Mesendoderm (in vitro differentiated cells): ENCODE measurements around the gene MAML1.

Experiments
- DNase-seq: peaks from one replicate; pipeline ENCODE4 v3.0.0; 2013
- H2AK5ac ChIP-seq: 2 replicates; pipeline ENCODE4 v1.6.1; 2013; ENCODE audit warnings: low read length, inconsistent platforms
- H2BK120ac ChIP-seq: 2 replicates; pipeline ENCODE4 v1.6.1; 2013; ENCODE audit warnings: low read depth, mild to moderate bottlenecking, low read length, moderate library complexity, mixed read lengths
- H2BK15ac ChIP-seq: replicated peaks from 2 replicates; pipeline ENCODE4 v1.6.1; 2013; ENCODE audit warnings: low read depth, mild to moderate bottlenecking, moderate library complexity
- H2BK5ac ChIP-seq: 2 replicates; pipeline ENCODE4 v1.6.1; 2013; ENCODE audit warnings: low read length, inconsistent platforms
- H3K18ac ChIP-seq: 2 replicates; pipeline ENCODE4 v1.6.1; 2013; ENCODE audit warnings: mild to moderate bottlenecking, low read length, mixed read lengths
- H3K23ac ChIP-seq: one replicate; pipeline ENCODE4 v1.6.1; 2013; ENCODE audit warnings: low read length
- H3K27ac ChIP-seq: 2 replicates; pipeline ENCODE4 v1.5.1; 2013; ENCODE audit warnings: low read depth, mild to moderate bottlenecking, inconsistent platforms, low read length, moderate library complexity
- H3K27me3 ChIP-seq: 2 replicates; pipeline ENCODE4 v1.6.1; 2013; ENCODE audit warnings: low read length, control low read depth, mild to moderate bottlenecking, inconsistent platforms; ENCODE audit not compliant: insufficient read depth, poor library complexity
- H3K36me3 ChIP-seq: 2 replicates; pipeline ENCODE4 v1.6.1; 2013; ENCODE audit warnings: low read length, inconsistent platforms; ENCODE audit not compliant: control insufficient read depth, insufficient read depth
- H3K4ac ChIP-seq: one replicate; pipeline ENCODE4 v1.6.1; 2013; ENCODE audit warnings: low read depth, mild to moderate bottlenecking, low read length, moderate library complexity
- H3K4me1 ChIP-seq: 2 replicates; pipeline ENCODE4 v1.6.1; 2013; ENCODE audit warnings: low read depth, low read length, inconsistent platforms; ENCODE audit not compliant: control insufficient read depth
- H3K4me2 ChIP-seq: 2 replicates; pipeline ENCODE4 v1.6.1; 2013; ENCODE audit warnings: low read length
- H3K4me3 ChIP-seq: 2 replicates; pipeline ENCODE4 v1.5.1; 2013; ENCODE audit warnings: mild to moderate bottlenecking, low read length
- H3K56ac ChIP-seq: one replicate; pipeline ENCODE4 v1.6.1; 2013; ENCODE audit warnings: low read length
- H3K79me1 ChIP-seq: 2 replicates; pipeline ENCODE4 v1.6.1; 2013; ENCODE audit warnings: low read length, inconsistent platforms
- H3K79me2 ChIP-seq: 2 replicates; pipeline ENCODE4 v1.6.1; 2013; ENCODE audit warnings: mild to moderate bottlenecking, low read length; ENCODE audit not compliant: control insufficient read depth, insufficient read depth
- H3K9ac ChIP-seq: 2 replicates; pipeline ENCODE4 v1.6.1; 2013; ENCODE audit warnings: low read length, inconsistent platforms
- H4K5ac ChIP-seq: one replicate; pipeline ENCODE4 v1.6.1; 2013; ENCODE audit warnings: low read length
- H4K8ac ChIP-seq: one replicate; pipeline ENCODE4 v1.6.1; 2013; ENCODE audit warnings: low read depth, mild to moderate bottlenecking, control low read depth, low read length, moderate library complexity
- WGBS: extraction: QIAGEN DNeasy Blood & Tissue Kit; methylation state at CpG from one replicate; pipeline ENCODE4 v1.1.7; 2013; ENCODE audit warnings: low lambda C conversion rate, missing lambda C conversion rate; ENCODE audit not compliant: insufficient coverage; ENCODE audit errors: extremely low coverage; 5-methylcytosine and 5-hydroxymethylcytosine counted together

Gene MAML1

DNA sequence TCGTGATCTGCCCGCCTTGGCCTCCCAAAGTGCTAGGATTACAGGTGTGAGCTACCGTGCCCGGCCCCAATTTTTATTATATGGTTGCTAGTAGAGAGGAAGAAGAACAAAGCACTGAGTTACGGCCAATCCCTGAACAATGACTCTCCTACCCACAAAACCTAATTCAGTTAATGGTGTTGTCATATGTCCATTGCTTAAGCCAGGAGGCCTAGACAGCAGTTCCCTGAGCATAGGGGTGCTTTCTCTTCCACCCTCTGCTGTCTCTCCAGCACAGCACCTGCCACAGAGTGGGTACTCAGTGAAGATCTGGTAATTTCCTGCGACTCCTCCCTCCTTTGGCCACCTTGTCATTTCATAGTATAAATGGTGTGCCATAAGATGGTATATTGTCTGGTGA lies 39.7 kb downstream of the MAML1 start:
- no peak overlapping the region for H4K8ac ChIP-seq
- no peak for DNase-seq
- no peak overlapping the region for H3K4me3 ChIP-seq
- H3K79me2 ChIP-seq: peaks cover 4% of the 10 kb centered on the region
- H3K27me3 ChIP-seq: no peaks in the 10 kb centered on the region
- no peak overlapping the region for H2BK5ac ChIP-seq
- H3K4me2 ChIP-seq: no peak overlapping the region
- no peak overlapping the region for H3K56ac ChIP-seq
- no peak overlapping the region for H3K9ac ChIP-seq
- H3K4ac ChIP-seq: no peak overlapping the region
- H3K36me3 ChIP-seq: peaks cover 17% of the 10 kb centered on the region
- H3K79me1 ChIP-seq: peaks cover 8% of the 10 kb centered on the region
- H3K18ac ChIP-seq: no peak overlapping the region
- H3K27ac ChIP-seq: no peak overlapping the region
- H4K5ac ChIP-seq: no peak overlapping the region
- no peaks in the 10 kb centered on the region for H3K4me1 ChIP-seq
- WGBS: no CpG with 5 or more reads among the region's 6 CpGs
- no peak overlapping the region for H2BK15ac ChIP-seq
- no peak overlapping the region for H3K23ac ChIP-seq
- no peak overlapping the region for H2AK5ac ChIP-seq
- H2BK120ac ChIP-seq: no peak overlapping the region

DNA sequence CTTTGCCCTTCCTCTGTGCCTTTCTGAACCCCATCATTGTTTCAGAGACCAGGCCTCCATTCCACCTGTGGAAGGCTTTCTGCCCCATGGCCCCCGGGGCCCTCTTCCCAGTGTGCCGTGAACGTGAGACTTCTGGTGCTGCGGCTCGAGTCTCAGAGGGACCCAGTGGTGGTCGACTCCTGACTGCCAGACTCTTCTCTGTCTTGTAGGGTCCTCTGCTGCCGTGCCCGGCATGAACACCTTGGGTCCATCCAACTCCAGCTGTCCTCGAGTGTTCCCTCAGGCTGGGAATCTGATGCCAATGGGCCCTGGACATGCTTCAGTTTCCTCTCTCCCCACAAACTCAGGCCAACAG lies 41.0 kb downstream of the MAML1 start:
- Histone ChIP-seq H3K27ac (no peak overlapping the region), H3K4me2 (no peak overlapping the region), H2AK5ac (no peak overlapping the region), H2BK120ac (no peak overlapping the region), H3K9ac (no peak overlapping the region), H3K79me2 (no peaks in the 10 kb centered on the region), H3K79me1 (peaks cover 5% of the 10 kb centered on the region), H2BK5ac (no peak overlapping the region), H4K8ac (no peak overlapping the region), H3K36me3 (peaks cover 18% of the 10 kb centered on the region), H3K4ac (no peak overlapping the region), H3K18ac (no peak overlapping the region), H3K23ac (no peak overlapping the region), H3K56ac (no peak overlapping the region), H4K5ac (no peak overlapping the region), H3K4me3 (no peak overlapping the region), H2BK15ac (no peak overlapping the region), H3K27me3 (no peaks in the 10 kb centered on the region), H3K4me1 (no peaks in the 10 kb centered on the region)
- no peak for DNase-seq
- no CpG with 5 or more reads among the region's 9 CpGs for WGBS

DNA sequence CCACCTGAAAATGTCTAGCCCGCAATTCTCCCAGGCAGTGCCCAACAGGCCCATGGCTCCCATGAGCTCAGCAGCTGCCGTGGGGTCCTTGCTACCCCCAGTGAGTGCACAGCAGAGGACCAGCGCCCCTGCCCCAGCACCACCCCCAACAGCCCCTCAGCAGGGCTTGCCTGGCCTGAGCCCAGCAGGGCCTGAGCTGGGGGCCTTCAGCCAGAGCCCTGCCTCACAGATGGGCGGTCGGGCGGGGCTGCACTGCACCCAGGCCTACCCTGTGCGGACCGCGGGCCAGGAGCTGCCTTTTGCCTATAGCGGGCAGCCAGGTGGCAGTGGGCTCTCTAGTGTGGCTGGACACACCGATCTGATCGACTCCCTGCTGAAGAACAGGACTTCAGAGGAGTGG lies 41.8 kb downstream of the MAML1 start:
- Histone ChIP-seq H2BK5ac (no peak overlapping the region), H3K9ac (no peak overlapping the region), H3K18ac (no peak overlapping the region), H3K79me1 (no peaks in the 10 kb centered on the region), H2BK15ac (no peak overlapping the region), H3K27ac (no peak overlapping the region), H2BK120ac (no peak overlapping the region), H2AK5ac (no peak overlapping the region), H3K4ac (no peak overlapping the region), H3K23ac (no peak overlapping the region), H3K36me3 (peaks cover 14% of the 10 kb centered on the region), H3K4me1 (no peaks in the 10 kb centered on the region), H3K4me3 (no peak overlapping the region), H3K79me2 (no peaks in the 10 kb centered on the region), H4K5ac (no peak overlapping the region), H3K4me2 (no peak overlapping the region), H3K27me3 (no peaks in the 10 kb centered on the region), H4K8ac (no peak overlapping the region), H3K56ac (no peak overlapping the region)
- no CpG with 5 or more reads among the region's 12 CpGs for WGBS
- no peak for DNase-seq

DNA sequence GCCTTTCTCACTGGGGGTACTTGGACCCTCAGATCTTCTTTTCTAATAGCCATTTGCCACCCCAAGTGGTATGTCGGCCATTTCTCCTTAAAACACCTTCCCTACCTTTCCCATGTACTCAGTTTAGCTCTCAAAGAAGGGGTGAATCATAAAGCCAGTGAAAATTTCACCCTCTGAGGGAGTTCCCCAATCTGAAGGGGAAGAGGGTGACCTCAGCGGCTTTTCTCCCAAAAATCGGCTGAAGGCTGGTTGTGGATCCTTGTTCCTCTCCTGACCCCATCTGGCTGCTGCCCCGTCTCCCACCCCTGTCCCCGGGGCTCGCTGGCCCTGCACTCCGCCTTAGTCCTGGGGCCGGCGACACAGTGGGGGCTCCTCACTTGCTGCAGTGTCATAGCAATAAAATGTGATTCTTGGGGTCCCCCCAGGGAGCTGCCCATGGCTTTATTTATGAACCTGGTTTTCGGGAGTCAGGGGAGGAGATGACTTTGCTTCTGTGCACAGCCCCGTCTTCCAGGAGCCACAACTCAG lies 43.9 kb downstream of the MAML1 start:
- Histone ChIP-seq H3K27me3 (no peaks in the 10 kb centered on the region), H2BK5ac (no peak overlapping the region)

DNA sequence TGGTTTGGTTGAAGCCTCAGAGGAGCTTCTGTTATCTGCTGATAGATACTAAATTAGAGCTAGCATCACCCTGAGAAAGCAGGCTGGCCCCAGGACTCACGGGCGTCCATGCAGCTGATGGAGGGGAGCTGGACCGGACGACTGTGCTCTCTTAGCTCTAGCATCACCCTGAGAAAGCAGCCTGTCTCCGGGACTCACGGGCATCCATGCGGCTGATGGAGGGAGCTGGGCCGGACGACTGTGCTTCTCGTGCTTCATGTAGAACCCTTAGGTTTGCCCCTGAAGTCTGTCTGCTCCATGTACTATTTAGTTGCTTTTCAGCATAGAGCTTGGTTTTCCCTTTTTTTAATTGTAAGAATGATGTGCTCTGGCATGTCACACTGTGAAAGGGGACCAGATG lies 44.8 kb downstream of the MAML1 start:
- no peak overlapping the region for H2BK5ac ChIP-seq
- no CpG with 5 or more reads among the region's 10 CpGs for WGBS
- DNase-seq: no peak
- no peak overlapping the region for H2BK15ac ChIP-seq
- H3K27me3 ChIP-seq: no peaks in the 10 kb centered on the region
- H3K27ac ChIP-seq: no peak overlapping the region
- H3K56ac ChIP-seq: no peak overlapping the region
- peaks cover 6% of the 10 kb centered on the region for H3K36me3 ChIP-seq
- H4K8ac ChIP-seq: no peak overlapping the region
- no peak overlapping the region for H2AK5ac ChIP-seq
- H3K4ac ChIP-seq: no peak overlapping the region
- H3K23ac ChIP-seq: no peak overlapping the region
- H4K5ac ChIP-seq: no peak overlapping the region
- no peak overlapping the region for H2BK120ac ChIP-seq
- no peak overlapping the region for H3K4me2 ChIP-seq
- H3K9ac ChIP-seq: no peak overlapping the region
- H3K4me1 ChIP-seq: no peaks in the 10 kb centered on the region
- H3K4me3 ChIP-seq: no peak overlapping the region
- H3K79me1 ChIP-seq: no peaks in the 10 kb centered on the region
- H3K18ac ChIP-seq: no peak overlapping the region
- H3K79me2 ChIP-seq: no peaks in the 10 kb centered on the region

More for the DNA sequence above, 43.9 kb downstream of the MAML1 start:
- H4K8ac ChIP-seq: no peak overlapping the region
- H3K36me3 ChIP-seq: peaks cover 10% of the 10 kb centered on the region
- no peak for DNase-seq
- no CpG with 5 or more reads among the region's 11 CpGs for WGBS
- H3K18ac ChIP-seq: no peak overlapping the region
- H2BK120ac ChIP-seq: no peak overlapping the region
- no peak overlapping the region for H3K23ac ChIP-seq
- H3K56ac ChIP-seq: no peak overlapping the region
- no peak overlapping the region for H4K5ac ChIP-seq
- no peaks in the 10 kb centered on the region for H3K4me1 ChIP-seq
- H3K4ac ChIP-seq: no peak overlapping the region
- H2BK15ac ChIP-seq: no peak overlapping the region
- no peaks in the 10 kb centered on the region for H3K79me1 ChIP-seq
- no peak overlapping the region for H3K9ac ChIP-seq
- H2AK5ac ChIP-seq: no peak overlapping the region
- no peak overlapping the region for H3K4me2 ChIP-seq
- H3K79me2 ChIP-seq: no peaks in the 10 kb centered on the region
- H3K4me3 ChIP-seq: no peak overlapping the region
- H3K27ac ChIP-seq: no peak overlapping the region

DNA sequence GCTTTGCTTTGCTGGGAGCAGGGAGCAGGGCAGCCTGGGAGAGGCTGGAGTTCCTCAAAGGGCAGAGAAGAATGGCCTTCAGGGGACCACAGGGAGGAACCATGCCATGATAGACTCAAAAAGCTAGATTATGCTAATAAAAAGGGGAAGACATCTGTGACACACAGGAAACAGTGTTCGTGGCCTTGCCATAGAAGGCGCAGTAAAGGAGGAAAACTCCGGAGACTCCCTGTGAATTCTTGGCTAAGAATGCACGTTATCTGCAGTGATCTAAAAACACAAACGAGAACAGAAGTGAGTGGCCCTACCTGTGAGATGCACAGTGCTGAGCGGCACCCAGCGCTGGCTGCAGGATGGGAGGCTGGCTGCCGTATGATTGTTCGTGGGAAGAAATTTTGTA lies 45.3 kb downstream of the MAML1 start:
- no peaks in the 10 kb centered on the region for H3K4me1 ChIP-seq
- no peak overlapping the region for H2BK120ac ChIP-seq
- H3K79me2 ChIP-seq: no peaks in the 10 kb centered on the region
- no peak overlapping the region for H3K4me3 ChIP-seq
- H3K9ac ChIP-seq: no peak overlapping the region
- H3K4ac ChIP-seq: no peak overlapping the region
- no peak overlapping the region for H3K18ac ChIP-seq
- no peak overlapping the region for H4K8ac ChIP-seq
- WGBS: no CpG with 5 or more reads among the region's 9 CpGs
- no peak overlapping the region for H3K56ac ChIP-seq
- H3K27me3 ChIP-seq: no peaks in the 10 kb centered on the region
- H3K79me1 ChIP-seq: no peaks in the 10 kb centered on the region
- H3K36me3 ChIP-seq: peaks cover 6% of the 10 kb centered on the region
- no peak overlapping the region for H3K23ac ChIP-seq
- no peak overlapping the region for H2AK5ac ChIP-seq
- no peak overlapping the region for H2BK15ac ChIP-seq
- no peak overlapping the region for H3K4me2 ChIP-seq
- no peak for DNase-seq
- no peak overlapping the region for H4K5ac ChIP-seq
- H2BK5ac ChIP-seq: no peak overlapping the region
- H3K27ac ChIP-seq: no peak overlapping the region
